Measurements from ENCODE around the gene CPTP.

Gene CPTP
- 14.9 to 39.0 reads per million in 2 experiments for total RNA-seq

GRCh38 chr1:1324524-1325287, at the start of gene CPTP, which contains the start of gene INTS11:
Gene CPTP (plus strand): TSS chr1:1324802. CDS start chr1:1326911, 2,109 bp downstream.
Gene INTS11 (minus strand): TSS chr1:1324660. CDS start chr1:1324608, 52 bp downstream.
- peak; percentile 95 for DNase-seq (ENCODE audit: low read depth)

- no peak for DNase-seq (ENCODE audit: low read depth)
These were observed 49.6 kb upstream of the CPTP start for GRCh38 chr1:1274931-1275431.

- no peak for DNase-seq (ENCODE audit: low read depth)
These were observed 48.8 kb upstream of the CPTP start for GRCh38 chr1:1275836-1276235.

GRCh38 chr1:1278620-1279019, 46.0 kb upstream of the CPTP start:
- no peak for DNase-seq (ENCODE audit: low read depth)

GRCh38 chr1:1279028-1279427, 45.6 kb upstream of the CPTP start:
- DNase-seq (ENCODE audit: low read depth): no peak

- DNase-seq (ENCODE audit: low read depth): no peak
These were observed 43.7 kb upstream of the CPTP start for GRCh38 chr1:1280782-1281481.

GRCh38 chr1:1281533-1282321, 42.9 kb upstream of the CPTP start:
- DNase-seq (ENCODE audit: low read depth): no peak

- DNase-seq (ENCODE audit: low read depth): no peak
These were observed 41.6 kb upstream of the CPTP start for GRCh38 chr1:1282998-1283397.

- DNase-seq (ENCODE audit: low read depth): no peak
These were observed 40.8 kb upstream of the CPTP start for GRCh38 chr1:1283821-1284220.

- DNase-seq (ENCODE audit: low read depth): no peak
These were observed 40.1 kb upstream of the CPTP start for GRCh38 chr1:1284221-1285101.

- DNase-seq (ENCODE audit: low read depth): no peak
These were observed 39.5 kb upstream of the CPTP start for GRCh38 chr1:1285102-1285571.

- no peak for DNase-seq (ENCODE audit: low read depth)
These were observed 38.8 kb upstream of the CPTP start for GRCh38 chr1:1285611-1286311.

- DNase-seq (ENCODE audit: low read depth): no peak
These were observed 38.0 kb upstream of the CPTP start for GRCh38 chr1:1286313-1287261.

GRCh38 chr1:1287288-1288110, 37.1 kb upstream of the CPTP start:
- DNase-seq (ENCODE audit: low read depth): no peak

- DNase-seq (ENCODE audit: low read depth): peak; percentile 36
These were observed 34.3 kb upstream of the CPTP start for GRCh38 chr1:1290238-1290731.

GRCh38 chr1:1291023-1291528, 33.5 kb upstream of the CPTP start:
- no peak for DNase-seq (ENCODE audit: low read depth)

- peak; percentile 55 for DNase-seq (ENCODE audit: low read depth)
These were observed 32.8 kb upstream of the CPTP start for GRCh38 chr1:1291548-1292441.
